HepG2 (cell line): ENCODE data around the gene RPS10. TPM values are rescaled to one million over a fixed set of nuclear protein-coding genes. Genes with fewer than 3 reads are reported as not detected.

Experiments
- AFF4 ChIP-seq: sonication (generic); formaldehyde crosslinking; IDR thresholded peaks from 2 replicates; pipeline ENCODE4 v1.4.0; 2020; ENCODE audit warnings: missing genetic modification reagents
- FIP1L1 ChIP-seq: fragments of 200-400 bp; formaldehyde crosslinking; IDR thresholded peaks from 2 replicates; pipeline ENCODE4 v1.6.1; 2018; ENCODE audit warnings: low read depth, mild to moderate bottlenecking, low read length, moderate library complexity, borderline replicate concordance; ENCODE audit not compliant: insufficient read depth
- GLI4 ChIP-seq: sonication (generic); formaldehyde crosslinking; IDR thresholded peaks from 2 replicates; pipeline ENCODE4 v1.5.1; 2020; ENCODE audit warnings: missing genetic modification reagents, mild to moderate bottlenecking, moderate library complexity, borderline replicate concordance
- MED1 ChIP-seq: sonication (generic); formaldehyde crosslinking; IDR thresholded peaks from 2 replicates; pipeline ENCODE4 v1.4.0; 2020; ENCODE audit warnings: missing genetic modification reagents
- POLR2A ChIP-seq, 2 experiments: IDR thresholded peaks; 2 replicates each; pipeline ENCODE4 v1.6.1; 2011; ENCODE audit warnings: low read depth in 2 of 2, low read length in 2 of 2, mild to moderate bottlenecking in 1 of 2, moderate library complexity in 1 of 2; ENCODE audit not compliant: insufficient read depth in 1 of 2
- SALL1 ChIP-seq: sonication (generic); formaldehyde crosslinking; IDR thresholded peaks from 2 replicates; pipeline ENCODE4 v1.8.0; 2022; ENCODE audit warnings: mild to moderate bottlenecking, missing genetic modification reagents
- SATB2 ChIP-seq: sonication (generic); formaldehyde crosslinking; IDR thresholded peaks from 2 replicates; pipeline ENCODE4 v1.5.0; 2020; ENCODE audit warnings: missing genetic modification reagents
- TERF1 ChIP-seq: sonication (generic); formaldehyde crosslinking; IDR thresholded peaks from 2 replicates; pipeline ENCODE4 v1.8.0; 2022; ENCODE audit warnings: mild to moderate bottlenecking, missing genetic modification reagents, moderate library complexity
- ZNF230 ChIP-seq: sonication (generic); formaldehyde crosslinking; IDR thresholded peaks from 2 replicates; pipeline ENCODE4 v1.4.0; 2020; ENCODE audit warnings: mild to moderate bottlenecking, missing genetic modification reagents
- ZNF281 ChIP-seq: sonication (generic); formaldehyde crosslinking; IDR thresholded peaks from 2 replicates; pipeline ENCODE4 v1.4.0; 2020; ENCODE audit warnings: missing genetic modification reagents, borderline replicate concordance
- ZNF543 ChIP-seq: sonication (generic); formaldehyde crosslinking; IDR thresholded peaks from 2 replicates; pipeline ENCODE4 v1.4.0; 2020; ENCODE audit warnings: mild to moderate bottlenecking, missing genetic modification reagents
- polyA plus RNA-seq, 8 experiments: library from polyadenylated mRNA; depleted of rRNA in 3 of 8; stranded (reverse) in 7 of 8; unstranded in 1 of 8; fragments of >200 nt; fragmentation: Illumina TruSeq in 4 of 8; extraction: Trizol in 4 of 8; gene quantifications; 2 replicates each; pipeline versions ENCODE4 v1.2.1 to v1.2.3, GENCODE V29; 2011 to 2016; ENCODE audit warnings: low read depth in 4 of 8, missing spikeins in 1 of 8, mixed read lengths in 1 of 8; ENCODE audit not compliant: insufficient read depth in 1 of 8
- total RNA-seq, 5 experiments: library from RNA; depleted of rRNA; stranded (reverse); fragments of >200 nt; fragmentation: Illumina TruSeq; extraction: Trizol; gene quantifications; 2 replicates each; pipeline ENCODE4 v1.2.3, GENCODE V29; 2016; ENCODE audit warnings: low read depth in 1 of 5
- TF ChIP-seq, protein P1 (sequence below): sonication (generic); formaldehyde crosslinking; IDR thresholded peaks from 2 replicates; pipeline ENCODE4 v1.4.0; 2020; ENCODE audit warnings: missing genetic modification reagents

The RPS10 gene
- total and polyA plus RNA-seq, 2 of the 13 experiments (the other 11 are each of a cell fraction or from before 2014, with no cell fraction given) = 2,909 to 4,648 TPM

DNA sequence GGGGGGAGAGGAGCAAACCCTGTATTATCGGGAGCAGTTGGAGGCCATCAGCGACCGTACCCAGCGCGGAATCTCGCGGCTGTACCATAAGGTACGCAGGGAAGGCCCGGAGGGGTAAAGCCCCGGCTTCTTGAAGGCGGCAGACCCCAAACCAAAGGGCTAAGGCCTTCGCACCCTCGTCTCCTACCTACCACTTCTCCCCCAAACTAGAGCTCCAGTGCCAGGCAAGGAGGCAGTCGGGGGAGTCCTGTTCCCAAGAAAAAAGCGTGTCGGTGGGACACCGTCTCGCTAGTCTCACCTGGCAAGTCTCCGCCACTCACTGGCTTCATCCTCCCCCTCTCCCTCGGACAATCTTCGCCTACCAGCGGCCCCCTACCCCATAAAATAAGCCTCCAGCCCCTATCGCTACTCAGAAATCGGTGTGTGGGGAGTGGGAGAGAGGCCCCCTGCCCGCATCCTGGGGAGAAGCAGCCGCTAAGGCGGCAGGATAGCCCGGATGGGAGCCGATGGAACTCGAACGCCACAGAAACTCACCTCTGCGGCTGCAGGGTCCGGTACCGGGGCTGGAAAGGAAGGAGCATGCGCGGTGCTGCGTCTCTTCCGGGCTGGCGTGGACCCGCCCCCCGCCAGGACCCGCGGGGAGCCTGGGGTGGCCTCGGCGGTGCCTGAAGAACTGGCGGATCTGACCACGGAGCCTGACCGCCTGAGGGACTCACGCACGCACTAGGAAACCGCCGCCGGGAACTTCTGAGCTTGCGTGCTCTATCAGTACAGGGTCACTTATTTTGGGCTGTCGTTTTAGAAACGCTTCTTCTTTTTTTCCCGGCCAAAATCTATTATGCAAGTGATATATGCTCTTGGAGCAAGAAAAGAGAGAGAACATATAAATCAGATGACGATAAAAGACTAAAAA, at the start of gene RPS10 (continued):
- TF ChIP-seq ZNF281 (CRISPR knock-in tag) (peak; percentile 26; the same call in 1 of the 2 replicates), SALL1 (CRISPR knock-in tag) (peak; percentile 80), MED1 (CRISPR knock-in tag) (peak; percentile 60; the same call in 1 of the 2 replicates), FIP1L1 (no peak; the same call in 1 of the 2 replicates), TERF1 (CRISPR knock-in tag) (no peak), SATB2 (CRISPR knock-in tag) (no peak), ZNF543 (0 out of 2 replicates have a peak, but pooled peaks have one; percentile 32), AFF4 (CRISPR knock-in tag) (0 out of 2 replicates have a peak, but pooled peaks have one; percentile 61), POLR2A (IDR thresholded peaks at IDR 0.05; ENCODE audit: insufficient read depth in 1 of 2, low read depth in 2 of 2, low read length in 2 of 2) (peak; percentile 97 to 98), ZNF230 (peak; percentile 84; the same call in 1 of the 2 replicates), GLI4 (peak; percentile 88)
- TF ChIP-seq, protein P1, sequence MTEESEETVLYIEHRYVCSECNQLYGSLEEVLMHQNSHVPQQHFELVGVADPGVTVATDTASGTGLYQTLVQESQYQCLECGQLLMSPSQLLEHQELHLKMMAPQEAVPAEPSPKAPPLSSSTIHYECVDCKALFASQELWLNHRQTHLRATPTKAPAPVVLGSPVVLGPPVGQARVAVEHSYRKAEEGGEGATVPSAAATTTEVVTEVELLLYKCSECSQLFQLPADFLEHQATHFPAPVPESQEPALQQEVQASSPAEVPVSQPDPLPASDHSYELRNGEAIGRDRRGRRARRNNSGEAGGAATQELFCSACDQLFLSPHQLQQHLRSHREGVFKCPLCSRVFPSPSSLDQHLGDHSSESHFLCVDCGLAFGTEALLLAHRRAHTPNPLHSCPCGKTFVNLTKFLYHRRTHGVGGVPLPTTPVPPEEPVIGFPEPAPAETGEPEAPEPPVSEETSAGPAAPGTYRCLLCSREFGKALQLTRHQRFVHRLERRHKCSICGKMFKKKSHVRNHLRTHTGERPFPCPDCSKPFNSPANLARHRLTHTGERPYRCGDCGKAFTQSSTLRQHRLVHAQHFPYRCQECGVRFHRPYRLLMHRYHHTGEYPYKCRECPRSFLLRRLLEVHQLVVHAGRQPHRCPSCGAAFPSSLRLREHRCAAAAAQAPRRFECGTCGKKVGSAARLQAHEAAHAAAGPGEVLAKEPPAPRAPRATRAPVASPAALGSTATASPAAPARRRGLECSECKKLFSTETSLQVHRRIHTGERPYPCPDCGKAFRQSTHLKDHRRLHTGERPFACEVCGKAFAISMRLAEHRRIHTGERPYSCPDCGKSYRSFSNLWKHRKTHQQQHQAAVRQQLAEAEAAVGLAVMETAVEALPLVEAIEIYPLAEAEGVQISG (CRISPR knock-in tag) = peak; percentile 64
